Fibroblast of peridontal ligament (primary cell): ENCODE results near the gene PAX2.

Experiments
- DNase-seq: peaks from one replicate; pipeline ENCODE4 v3.0.0-alpha.2; 2010; ENCODE audit errors: extremely low read depth

PAX2 gene

DNA sequence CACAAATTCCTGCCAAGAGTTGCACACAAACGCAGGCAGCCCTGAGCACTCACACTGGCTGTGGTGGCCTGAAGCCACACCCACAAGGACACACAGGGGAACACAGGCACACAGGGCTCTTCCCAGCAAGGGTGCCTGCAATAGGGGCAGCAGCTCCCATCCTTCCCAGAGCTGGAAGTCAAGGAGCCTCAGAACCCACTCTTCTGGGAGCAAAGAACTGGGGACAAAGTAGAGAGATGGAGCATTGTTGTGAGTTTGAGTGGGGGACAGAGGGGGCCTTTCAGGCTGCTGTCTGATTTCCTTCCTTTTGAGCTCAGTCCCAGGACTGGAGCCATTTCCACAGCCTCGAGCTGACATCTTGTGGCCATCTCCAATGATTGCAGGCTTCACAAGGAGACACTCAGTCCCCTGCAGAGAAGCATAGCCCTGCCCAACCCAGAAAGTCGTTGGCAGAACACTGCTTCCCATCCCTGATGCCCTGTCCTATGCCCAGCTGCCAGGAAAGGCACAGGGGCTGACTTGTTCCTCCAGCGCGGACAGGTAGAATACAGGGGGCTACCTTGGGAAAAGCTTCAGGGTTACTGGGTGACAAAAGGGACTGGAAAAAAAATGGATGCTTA is 133.0 kb downstream of the PAX2 start:
- peak; percentile 78 for DNase-seq
